H1 (cell line): Measurements from ENCODE around the gene XRCC6. TPM values are rescaled to one million over a fixed set of nuclear protein-coding genes. Genes with fewer than 3 reads are reported as not detected.
"Not testable (repeated sequence)": the region's sequence is repeated elsewhere in the genome, so short reads cannot be mapped to it uniquely, and the experiment has no call there.

ENCODE experiments used
- CTCF ChIA-PET: fragments of 300-600 bp; sonication (Branson Sonifier 250); formaldehyde crosslinking; loops from one replicate; lab custom pipeline; 2021; ENCODE audit not compliant: partially characterized antibody; lab: Charles Lee
- POLR2A ChIA-PET: fragments of 300-600 bp; sonication (Branson Sonifier 250); formaldehyde crosslinking; loops from one replicate; lab custom pipeline; 2021; ENCODE audit warnings: inconsistent platforms; ENCODE audit not compliant: partially characterized antibody; lab: Charles Lee
- DNase-seq, 2 experiments: peaks; one replicate each; pipeline versions ENCODE4 v3.0.0 to v3.0.0-alpha.2; 2010 to 2022; ENCODE audit warnings: low spot score in 2 of 2, low read depth in 1 of 2, mixed read lengths in 1 of 2
- FAIRE-seq: peaks from 2 replicates; lab custom pipeline; 2011; peaks lifted over from hg19 to GRCh38; lab: Jason Lieb, UNC
- H2AFZ ChIP-seq: 2 replicates; pipeline ENCODE4 v1.8.1; 2012; ENCODE audit warnings: low read length, inconsistent platforms
- H2AK5ac ChIP-seq: 2 replicates; pipeline ENCODE4 v1.6.1; 2013; ENCODE audit warnings: low read depth, low read length
- H2BK120ac ChIP-seq: replicated peaks from 2 replicates; pipeline ENCODE3; 2013; ENCODE audit warnings: low read depth, low read length, inconsistent platforms
- H2BK12ac ChIP-seq: 2 replicates; pipeline ENCODE4 v1.6.1; 2013; ENCODE audit warnings: low read depth, low read length
- H2BK15ac ChIP-seq: 2 replicates; pipeline ENCODE4 v1.6.1; 2013; ENCODE audit warnings: low read length
- H2BK20ac ChIP-seq: 2 replicates; pipeline ENCODE4 v1.6.1; 2013; ENCODE audit warnings: low read length
- H2BK5ac ChIP-seq: 2 replicates; pipeline ENCODE4 v1.6.1; 2013; ENCODE audit warnings: low read depth, low read length
- H3K14ac ChIP-seq: 2 replicates; pipeline ENCODE4 v1.6.1; 2013; ENCODE audit warnings: inconsistent platforms; ENCODE audit not compliant: insufficient read length
- H3K18ac ChIP-seq: 2 replicates; pipeline ENCODE4 v1.6.1; 2013; ENCODE audit warnings: low read length; ENCODE audit errors: extremely low read depth
- H3K23ac ChIP-seq: 2 replicates; pipeline ENCODE4 v1.6.1; 2013; ENCODE audit warnings: inconsistent platforms; ENCODE audit not compliant: insufficient read length
- H3K23me2 ChIP-seq: 2 replicates; pipeline ENCODE4 v1.6.1; 2013; ENCODE audit warnings: low read depth, low read length
- H3K27ac ChIP-seq: 2 replicates; pipeline ENCODE4 v1.6.1; 2011; ENCODE audit warnings: low read depth, low read length, inconsistent platforms
- H3K27me3 ChIP-seq, 4 experiments: replicated peaks in 1 of 4; 1 replicate in 1 of 4; 2 replicates in 3 of 4; pipeline versions ENCODE4 v1.6.1 to v1.8.1; 2011 to 2013; ENCODE audit warnings: low read length in 3 of 4, mild to moderate bottlenecking in 3 of 4, inconsistent platforms in 2 of 4, mixed read lengths in 2 of 4, moderate library complexity in 1 of 4; ENCODE audit not compliant: control insufficient read depth in 3 of 4, insufficient read depth in 3 of 4; ENCODE audit errors: extremely low read depth in 1 of 4
- H3K36me3 ChIP-seq, 4 experiments: 2 replicates each; pipeline versions ENCODE4 v1.6.1 to v1.8.1; 2011 to 2013; ENCODE audit warnings: mild to moderate bottlenecking in 4 of 4, low read length in 3 of 4, moderate library complexity in 2 of 4, control low read depth in 1 of 4, inconsistent platforms in 1 of 4; ENCODE audit not compliant: insufficient read depth in 4 of 4, control insufficient read depth in 2 of 4
- H3K4ac ChIP-seq: replicated peaks from 2 replicates; pipeline ENCODE3; 2013; ENCODE audit warnings: low read length, low read depth, mixed read lengths, inconsistent platforms; ENCODE audit not compliant: insufficient read length
- H3K4me1 ChIP-seq, 4 experiments: replicated peaks in 1 of 4; 1 replicate in 1 of 4; 2 replicates in 3 of 4; pipeline versions ENCODE4 v1.6.1 to v1.8.1; 2011 to 2013; ENCODE audit warnings: low read length in 3 of 4, inconsistent platforms in 2 of 4, mixed read lengths in 1 of 4; ENCODE audit not compliant: insufficient read depth in 4 of 4, control insufficient read depth in 3 of 4
- H3K4me2 ChIP-seq, 2 experiments: 2 replicates each; pipeline versions ENCODE4 v1.6.1 to v1.8.1; 2011 to 2013; ENCODE audit warnings: low read depth in 2 of 2, low read length in 2 of 2, control low read depth in 1 of 2, inconsistent platforms in 1 of 2, mild to moderate bottlenecking in 1 of 2; ENCODE audit not compliant: insufficient read depth in 1 of 2
- H3K4me3 ChIP-seq, 4 experiments: fragments of 200-600, 300-600 bp in 1 of 4; sonication (generic), shearing (Covaris generic), sonication (Bioruptor Twin) in 1 of 4; 2 replicates each; pipeline versions ENCODE4 v1.5.1 to v1.8.1; 2011 to 2016; ENCODE audit warnings: low read length in 4 of 4, low read depth in 3 of 4, control low read depth in 2 of 4, inconsistent platforms in 2 of 4, mild to moderate bottlenecking in 2 of 4, mixed read lengths in 1 of 4, moderate library complexity in 1 of 4; ENCODE audit not compliant: insufficient read depth in 2 of 4; ENCODE audit errors: extremely low read depth in 1 of 4
- H3K56ac ChIP-seq: replicated peaks from 2 replicates; pipeline ENCODE3; 2013; ENCODE audit warnings: low read depth, mild to moderate bottlenecking, mixed read lengths, low read length, inconsistent platforms; ENCODE audit not compliant: insufficient read length
- H3K79me1 ChIP-seq: 2 replicates; pipeline ENCODE4 v1.6.1; 2013; ENCODE audit warnings: low read depth, low read length, control low read depth
- H3K79me2 ChIP-seq, 2 experiments: 2 replicates each; pipeline versions ENCODE4 v1.6.1 to v1.8.1; 2012 to 2013; ENCODE audit warnings: low read length in 2 of 2, mild to moderate bottlenecking in 2 of 2, inconsistent platforms in 1 of 2; ENCODE audit not compliant: insufficient read depth in 2 of 2, control insufficient read depth in 1 of 2
- H3K9ac ChIP-seq, 4 experiments: replicated peaks in 1 of 4; 1 replicate in 1 of 4; 2 replicates in 3 of 4; pipeline versions ENCODE4 v1.6.1 to v1.8.1; 2011 to 2013; ENCODE audit warnings: low read depth in 3 of 4, low read length in 3 of 4, control low read depth in 2 of 4, mild to moderate bottlenecking in 2 of 4, moderate library complexity in 2 of 4, inconsistent platforms in 1 of 4; ENCODE audit errors: extremely low read depth in 1 of 4
- H3K9me3 ChIP-seq, 2 experiments: 2 replicates each; pipeline versions ENCODE4 v1.6.1 to v1.8.1; 2012 to 2013; ENCODE audit warnings: mild to moderate bottlenecking in 2 of 2, moderate library complexity in 2 of 2, control low read depth in 1 of 2, inconsistent platforms in 1 of 2, low read depth in 1 of 2, low read length in 1 of 2, mixed read lengths in 1 of 2; ENCODE audit not compliant: insufficient read depth in 2 of 2
- H4K20me1 ChIP-seq, 2 experiments: replicated peaks in 1 of 2; 2 replicates each; pipeline versions ENCODE3 to v1.8.1; 2011 to 2013; ENCODE audit warnings: inconsistent platforms in 2 of 2, low read length in 2 of 2, mild to moderate bottlenecking in 1 of 2; ENCODE audit not compliant: insufficient read depth in 2 of 2, control insufficient read depth in 1 of 2
- H4K5ac ChIP-seq: 2 replicates; pipeline ENCODE4 v1.6.1; 2013; ENCODE audit warnings: low read length, low read depth, mixed read lengths, inconsistent platforms; ENCODE audit not compliant: insufficient read length
- H4K8ac ChIP-seq: 2 replicates; pipeline ENCODE4 v1.8.0; 2013; ENCODE audit warnings: mild to moderate bottlenecking, moderate library complexity, low read length, inconsistent platforms; ENCODE audit not compliant: insufficient read depth; ENCODE audit errors: extremely low read depth
- H4K91ac ChIP-seq: replicated peaks from 2 replicates; pipeline ENCODE3; 2013; ENCODE audit warnings: low read length, mixed read lengths, inconsistent platforms; ENCODE audit not compliant: insufficient read length
- ATF2 ChIP-seq: IDR thresholded peaks from 2 replicates; pipeline ENCODE4 v1.6.1; 2012; ENCODE audit warnings: low read length, inconsistent platforms
- CBX5 ChIP-seq: fragments of 300-800, 300-1000 bp; sonication (generic); IDR thresholded peaks from 2 replicates; pipeline ENCODE4 v1.7.1; 2016; ENCODE audit warnings: antibody characterized with exemption, low read length, low read depth
- CBX8 ChIP-seq: fragments of 300-800, 300-1000 bp; sonication (generic); IDR thresholded peaks from 2 replicates; pipeline ENCODE4 v1.7.1; 2016; ENCODE audit warnings: low read depth, low read length, borderline replicate concordance
- GTF2F1 ChIP-seq: IDR thresholded peaks from 2 replicates; pipeline ENCODE4 v1.6.1; 2012; ENCODE audit warnings: low read depth, low read length, improper control_type of control experiment, borderline replicate concordance
- MAX ChIP-seq: IDR thresholded peaks from 2 replicates; pipeline ENCODE4 v1.6.1; 2012; ENCODE audit warnings: inconsistent platforms
- RBBP5 ChIP-seq: IDR thresholded peaks from 2 replicates; pipeline ENCODE4 v1.7.1; 2012; ENCODE audit warnings: low read depth, mild to moderate bottlenecking, inconsistent platforms, low read length, moderate library complexity, borderline replicate concordance
- RNF2 ChIP-seq: fragments of 200-900, 300-1000 bp; sonication (generic); IDR thresholded peaks from 2 replicates; pipeline ENCODE4 v1.7.1; 2016; ENCODE audit warnings: borderline replicate concordance, low read depth, mild to moderate bottlenecking, antibody characterized with exemption, low read length; ENCODE audit not compliant: poor library complexity, severe bottlenecking; ENCODE audit errors: missing control alignments
- TAF1 ChIP-seq: IDR thresholded peaks from 2 replicates; pipeline ENCODE4 v1.6.1; 2011; ENCODE audit warnings: mild to moderate bottlenecking, low read depth, low read length
- WGBS, 2 experiments: shearing (Covaris generic) in 1 of 2; methylation state at CpG; one replicate each; pipeline versions ENCODE4 v1.1.6 to v1.1.7; 2013 to 2015; ENCODE audit warnings: low lambda C conversion rate in 2 of 2, mixed read lengths in 2 of 2, inconsistent platforms in 1 of 2, low coverage in 1 of 2, missing lambda C conversion rate in 1 of 2; ENCODE audit not compliant: insufficient replicate concordance in 2 of 2, insufficient coverage in 1 of 2, insufficient read length in 1 of 2; ENCODE audit errors: extremely low coverage in 1 of 2, missing lambda C conversion rate in 1 of 2; 5-methylcytosine and 5-hydroxymethylcytosine counted together
- polyA plus RNA-seq, 7 experiments: library from polyadenylated mRNA; depleted of rRNA in 3 of 7; stranded (reverse) in 5 of 7; unstranded in 2 of 7; fragments of >200 nt in 5 of 7; fragments of 200-250 nt in 2 of 7; gene quantifications; 1 replicate in 5 of 7; 2 replicates in 1 of 7; 4 replicates in 1 of 7; pipeline versions ENCODE4 v1.2.1 to v1.2.3, GENCODE V29; 2011 to 2013; ENCODE audit warnings: missing spikeins in 2 of 7, mixed read lengths in 2 of 7
- total RNA-seq: library from RNA; stranded (reverse); fragmentation: NEBNext Ultra II Directional; extraction: Animal tissue kit (Norgen Biotek cat#: 25700); gene quantifications from 2 replicates; pipeline ENCODE4 v1.2.1, GENCODE V29; 2021

XRCC6 gene
- total and polyA plus RNA-seq, 2 of the 8 experiments (the other 6 are each of a cell fraction or from before 2014, with no cell fraction given) = 150 to 490 TPM

- TF ChIP-seq RNF2 = no peak
- no peak for TF ChIP-seq ATF2
- TF ChIP-seq GTF2F1 = no peak
- no peak for TF ChIP-seq MAX
- no peak for TF ChIP-seq RBBP5
- no peak for TF ChIP-seq TAF1
- TF ChIP-seq CBX8 = no peak
- TF ChIP-seq CBX5 = no peak
Measured at GRCh38 chr22:41684194-41684593, 63.1 kb downstream of the XRCC6 start (continued).

- not testable (repeated sequence) for H3K14ac ChIP-seq, H3K56ac ChIP-seq, H4K5ac ChIP-seq, H3K23ac ChIP-seq, H3K27ac ChIP-seq, H3K4me1 ChIP-seq, H2BK12ac ChIP-seq, DNase-seq, H3K18ac ChIP-seq, H2AFZ ChIP-seq, H3K79me1 ChIP-seq, H4K20me1 ChIP-seq, H2BK5ac ChIP-seq, H3K36me3 ChIP-seq, FAIRE-seq, H2BK15ac ChIP-seq, H3K27me3 ChIP-seq, H4K91ac ChIP-seq, H3K9ac ChIP-seq, H4K8ac ChIP-seq, H3K4ac ChIP-seq, H2BK120ac ChIP-seq, H3K9me3 ChIP-seq, H3K23me2 ChIP-seq, H2AK5ac ChIP-seq, H2BK20ac ChIP-seq
- CTCF ChIA-PET = interaction anchor here (4.9 kb wide), 1 partner anchor 11 kb away, joined by 36 read pairs; the partner anchor contains the start of gene MEI1
- Histone ChIP-seq H3K79me2 (peaks cover 11 to 59% of the 10 kb centered on the region in 2 experiments), H3K4me2 (peak overlapping the region in 1 of 2 experiments; percentile 96; a peak in 1 of 4 replicates), H3K4me3 (peak overlapping the region in 1 of 4 experiments; percentile 91; a peak in 2 of 8 replicates)
- POLR2A ChIA-PET = interaction anchor here (1.2 to 2.0 kb wide), 2 partner anchors 22 to 65 kb away, joined by 4 read pairs; partner anchors contain the start of gene XRCC6
- WGBS, 2 experiments = 96% methylated on average over 11 of the region's 11 CpGs; no CpG with 5 or more reads in 1 of the 2 experiments
Measured at GRCh38 chr22:41686890-41687289, 65.8 kb downstream of the XRCC6 start.
